ENCODE data around the gene MED8. TPM values are rescaled to one million over a fixed set of nuclear protein-coding genes. Genes with fewer than 3 reads are reported as not detected.

Gene MED8
- total and polyA plus RNA-seq, 2 of the 13 experiments (the other 11 are each of a cell fraction or from before 2014, with no cell fraction given), result 16.9 to 77.4 TPM

- TF ChIP-seq POLR2A (IDR thresholded peaks at IDR 0.05; ENCODE audit: insufficient read depth in 1 of 2, low read depth in 2 of 2, low read length in 2 of 2) (peak; percentile 75 to 96), DNMT1 (CRISPR knock-in tag; IDR thresholded peaks at IDR 0.05) (peak; percentile 36; the same call in 1 of the 2 replicates), ELF3 (CRISPR knock-in tag; IDR thresholded peaks at IDR 0.05) (peak; percentile 72), MTF1 (CRISPR knock-in tag; IDR thresholded peaks at IDR 0.05) (peak; percentile 53; the same call in 1 of the 2 replicates), CEBPG (CRISPR knock-in tag; IDR thresholded peaks at IDR 0.05) (peak; percentile 37; the same call in 1 of the 2 replicates), RORA (CRISPR knock-in tag; IDR thresholded peaks at IDR 0.05) (no peak), CENPT (CRISPR knock-in tag; IDR thresholded peaks at IDR 0.05; ENCODE audit: low read depth) (peak; percentile 91), ZNF616 (CRISPR knock-in tag; IDR thresholded peaks at IDR 0.05; ENCODE audit: low read depth) (peak; percentile 90), ZNF572 (CRISPR knock-in tag; IDR thresholded peaks at IDR 0.05) (no peak), HMG20B (CRISPR knock-in tag; conservative IDR thresholded peaks at IDR 0.05) (peak; percentile 60; the same call in 1 of the 2 replicates), ZNF660 (CRISPR knock-in tag; IDR thresholded peaks at IDR 0.05; ENCODE audit: borderline replicate concordance, low read depth) (no peak), NFE2L1 (CRISPR knock-in tag; IDR thresholded peaks at IDR 0.05; ENCODE audit: borderline replicate concordance) (peak; percentile 87; the same call in 1 of the 2 replicates), ZC3H13 (CRISPR knock-in tag; IDR thresholded peaks at IDR 0.05) (peak; percentile 95), NBN (conservative IDR thresholded peaks at IDR 0.05) (no peak), CHCHD3 (CRISPR knock-in tag; IDR thresholded peaks at IDR 0.05) (peak; percentile 34), DMAP1 (CRISPR knock-in tag; IDR thresholded peaks at IDR 0.05) (peak; percentile 94), MAZ (IDR thresholded peaks at IDR 0.05; ENCODE audit: borderline replicate concordance, low read depth, low read length) (no peak; the same call in 1 of the 2 replicates), MAZ (CRISPR knock-in tag; IDR thresholded peaks at IDR 0.05; ENCODE audit: low read depth) (peak; percentile 84), ZNF274 (CRISPR knock-in tag; IDR thresholded peaks at IDR 0.05) (peak; percentile 89), HOMEZ (CRISPR knock-in tag; IDR thresholded peaks at IDR 0.05; ENCODE audit: low read depth) (peak; percentile 43; the same call in 1 of the 2 replicates), SNAPC5 (CRISPR knock-in tag; IDR thresholded peaks at IDR 0.05; ENCODE audit: borderline replicate concordance) (peak; percentile 91; the same call in 1 of the 2 replicates), NPAS2 (CRISPR knock-in tag; IDR thresholded peaks at IDR 0.05; ENCODE audit: borderline replicate concordance) (no peak), ZNF251 (CRISPR knock-in tag; IDR thresholded peaks at IDR 0.05) (no peak), ARID3A (IDR thresholded peaks at IDR 0.05; ENCODE audit: low read depth, low read length) (no peak), MZF1 (CRISPR knock-in tag; IDR thresholded peaks at IDR 0.05; ENCODE audit: borderline replicate concordance) (no peak), CENPX (CRISPR knock-in tag; IDR thresholded peaks at IDR 0.05) (no peak), LBX2 (CRISPR knock-in tag; IDR thresholded peaks at IDR 0.05; ENCODE audit: borderline replicate concordance) (peak; percentile 77; the same call in 1 of the 2 replicates), ZNF225 (CRISPR knock-in tag; IDR thresholded peaks at IDR 0.05) (peak; percentile 94)
Measured at GRCh38 chr1:43367904-43368645, 21.5 kb downstream of the MED8 start, which contains the start of gene ELOVL1 (continued).

Data from HepG2 (cell line).